Duodenal mucosa (tissue), 2 donors: ENCODE measurements around the gene GPATCH2.

Source experiments
- H3K27ac ChIP-seq: one replicate; pipeline ENCODE4 v1.7.0; 2013; ENCODE audit warnings: low read depth, low read length
- H3K27me3 ChIP-seq, 2 donors: one replicate each; pipeline ENCODE4 v1.7.0; 2013; ENCODE audit warnings: low read length in 2 of 2, control low read depth in 1 of 2; ENCODE audit not compliant: insufficient read depth in 2 of 2, control insufficient read depth in 1 of 2
- H3K36me3 ChIP-seq, 2 donors: one replicate each; pipeline ENCODE4 v1.7.0; 2013; ENCODE audit warnings: low read length in 2 of 2, control low read depth in 1 of 2; ENCODE audit not compliant: insufficient read depth in 2 of 2, control insufficient read depth in 1 of 2
- H3K4me1 ChIP-seq, 2 donors: one replicate each; pipeline ENCODE4 v1.7.0; 2013; ENCODE audit warnings: low read length in 2 of 2, control low read depth in 1 of 2; ENCODE audit not compliant: insufficient read depth in 2 of 2, control insufficient read depth in 1 of 2
- H3K4me3 ChIP-seq, 2 donors: one replicate each; pipeline ENCODE4 v1.7.0; 2013; ENCODE audit warnings: low read length in 2 of 2, low read depth in 1 of 2
- H3K9ac ChIP-seq, 2 donors: one replicate each; pipeline ENCODE4 v1.7.0; 2013; ENCODE audit warnings: low read length in 2 of 2, low read depth in 1 of 2
- H3K9me3 ChIP-seq, 2 donors: one replicate each; pipeline ENCODE4 v1.7.0; 2013; ENCODE audit warnings: low read length in 2 of 2, control low read depth in 1 of 2; ENCODE audit not compliant: control insufficient read depth in 1 of 2

Gene GPATCH2

GRCh38 chr1:217561446-217561845 is 69.4 kb downstream of the GPATCH2 start:
- no peak overlapping the region for H3K9ac ChIP-seq

DNA sequence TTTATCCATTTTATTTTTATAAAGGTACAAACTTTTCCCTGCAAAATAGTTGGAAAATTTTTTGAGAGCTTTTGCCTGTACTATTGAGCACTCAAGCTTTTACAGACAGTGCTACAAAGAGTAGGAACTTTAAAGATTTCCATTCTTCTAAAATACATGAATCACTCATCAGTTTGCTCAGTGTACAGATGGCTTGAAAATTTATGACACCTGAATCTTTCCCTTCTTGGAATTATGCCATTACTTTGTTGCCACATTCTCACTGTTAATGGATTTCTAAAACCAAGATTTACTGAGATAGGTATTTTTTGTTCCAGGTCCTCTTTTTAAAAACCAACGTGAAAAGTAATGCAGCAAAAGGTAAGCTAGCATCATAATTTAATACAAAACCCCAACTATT is 76.0 kb downstream of the GPATCH2 start:
- H3K9ac ChIP-seq, result no peak overlapping the region

More at GRCh38 chr1:217561446-217561845, 69.4 kb downstream of the GPATCH2 start:
- Histone ChIP-seq H3K9me3 (no peaks in the 10 kb centered on the region), H3K4me3 (no peak overlapping the region), H3K4me1 (no peaks in the 10 kb centered on the region), H3K27ac (no peak overlapping the region), H3K27me3 (no peaks in the 10 kb centered on the region), H3K36me3 (no peaks in the 10 kb centered on the region)

DNA sequence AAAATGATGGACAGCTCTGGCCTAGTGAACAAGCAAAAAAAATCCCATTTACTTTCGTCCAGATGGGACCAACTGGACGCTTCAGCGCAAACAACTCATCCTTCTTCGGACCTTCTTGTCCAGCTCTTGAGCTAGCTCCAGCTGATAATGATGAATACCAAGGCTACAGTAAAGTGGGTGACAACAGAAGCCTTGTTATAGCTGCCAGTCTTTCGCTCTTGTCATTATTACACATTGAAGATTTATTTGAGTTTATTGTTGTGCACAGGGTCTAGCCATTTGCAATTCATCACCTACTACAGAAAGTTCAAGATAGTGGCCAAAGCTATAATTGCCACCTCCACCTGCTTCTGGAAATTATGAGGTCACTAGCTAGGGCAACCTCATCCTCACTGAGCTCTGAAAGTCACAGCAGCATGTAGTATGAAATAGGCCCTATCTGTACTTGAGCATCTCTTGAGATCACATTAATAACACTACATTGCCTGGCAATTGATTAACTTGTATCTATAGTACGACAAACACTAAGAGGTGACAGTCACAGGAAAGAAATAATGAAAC is 76.9 kb downstream of the GPATCH2 start:
- Histone ChIP-seq H3K27ac (no peak overlapping the region), H3K9me3 (no peaks in the 10 kb centered on the region), H3K9ac (no peak overlapping the region), H3K4me3 (no peak overlapping the region), H3K36me3 (no peaks in the 10 kb centered on the region), H3K4me1 (no peaks in the 10 kb centered on the region), H3K27me3 (no peaks in the 10 kb centered on the region)

More for the DNA sequence above, 76.0 kb downstream of the GPATCH2 start:
- no peaks in the 10 kb centered on the region for H3K4me1 ChIP-seq
- H3K27me3 ChIP-seq, result no peaks in the 10 kb centered on the region
- no peak overlapping the region for H3K4me3 ChIP-seq
- no peaks in the 10 kb centered on the region for H3K36me3 ChIP-seq
- no peak overlapping the region for H3K27ac ChIP-seq
- no peaks in the 10 kb centered on the region for H3K9me3 ChIP-seq

DNA sequence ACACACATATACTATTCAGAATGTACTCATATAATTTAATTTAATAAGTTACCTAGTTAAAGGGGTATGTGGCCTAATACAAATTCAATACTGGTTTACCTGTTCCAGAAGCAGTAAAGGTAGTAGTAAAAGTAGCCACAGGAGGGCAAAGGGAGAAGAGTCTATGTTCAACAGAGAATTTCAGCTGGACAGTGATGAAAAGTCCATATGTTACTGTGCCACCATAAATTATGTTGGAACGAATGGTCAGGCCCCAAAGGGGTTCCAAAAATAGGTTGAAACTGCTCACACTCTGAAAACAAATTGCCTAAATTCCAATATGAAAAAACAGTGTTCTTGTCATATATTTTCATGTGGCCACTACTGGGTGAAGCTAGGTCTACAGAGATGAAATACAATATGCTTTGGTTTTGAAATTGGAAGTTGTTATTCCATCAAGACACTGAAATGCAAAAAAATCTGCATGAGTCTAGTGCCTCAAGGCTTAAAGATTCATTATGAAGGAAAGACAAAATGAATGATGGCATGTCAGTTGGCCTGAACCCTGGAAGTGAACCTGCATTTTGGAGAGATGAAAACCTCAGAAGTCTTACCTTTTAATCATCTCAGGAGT is 78.4 kb downstream of the GPATCH2 start:
- peaks cover 5 to 8% of the 10 kb centered on the region in 2 donors for H3K9me3 ChIP-seq

GRCh38 chr1:217542837-217543236 is 88.1 kb downstream of the GPATCH2 start:
- Histone ChIP-seq H3K27me3 (no peaks in the 10 kb centered on the region), H3K27ac (no peak overlapping the region), H3K36me3 (no peaks in the 10 kb centered on the region), H3K4me1 (peaks cover 0 to 8% of the 10 kb centered on the region in 2 donors), H3K9ac (no peak overlapping the region), H3K4me3 (no peak overlapping the region), H3K9me3 (peaks cover 4 to 6% of the 10 kb centered on the region in 2 donors)

More for the DNA sequence above, 78.4 kb downstream of the GPATCH2 start:
- H3K36me3 ChIP-seq, result no peaks in the 10 kb centered on the region
- no peaks in the 10 kb centered on the region for H3K4me1 ChIP-seq
- no peak overlapping the region for H3K4me3 ChIP-seq
- no peak overlapping the region for H3K27ac ChIP-seq
- H3K27me3 ChIP-seq, result no peaks in the 10 kb centered on the region
- no peak overlapping the region for H3K9ac ChIP-seq

DNA sequence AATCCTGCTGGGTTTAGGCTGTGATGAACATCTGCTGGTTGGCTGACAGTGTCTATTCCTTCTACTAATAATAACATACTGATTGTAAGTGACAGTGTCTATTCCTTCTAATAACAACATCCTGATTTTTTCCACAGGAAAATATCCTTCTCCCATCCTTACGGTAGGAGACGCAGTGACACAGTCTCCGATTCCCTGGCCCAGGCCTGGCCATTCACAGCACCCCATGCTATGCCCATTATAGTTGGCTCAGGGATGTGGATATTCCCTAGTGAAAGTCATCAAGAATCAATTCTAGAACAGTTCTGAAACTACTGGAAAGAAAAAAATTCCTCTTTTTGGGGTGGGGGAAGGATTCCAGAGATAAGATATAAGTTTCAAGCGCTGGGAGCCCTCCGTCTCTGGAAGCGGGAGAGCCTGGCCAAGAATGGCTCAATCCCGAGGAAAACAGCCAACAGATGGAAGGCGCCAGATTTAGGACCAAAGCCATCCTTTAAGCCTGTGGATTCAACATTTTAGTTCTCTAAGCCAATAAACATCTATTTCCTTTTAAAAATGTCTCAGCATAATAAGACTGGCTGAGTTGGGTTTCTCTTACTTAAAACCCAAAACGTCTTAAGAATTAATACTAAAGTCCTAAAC is 88.6 kb downstream of the GPATCH2 start:
- Histone ChIP-seq H3K9ac (no peak overlapping the region), H3K36me3 (no peaks in the 10 kb centered on the region), H3K9me3 (peaks cover 0 to under 1% of the 10 kb centered on the region in 2 donors), H3K27me3 (no peaks in the 10 kb centered on the region), H3K4me3 (no peak overlapping the region), H3K4me1 (peaks cover 0 to 8% of the 10 kb centered on the region in 2 donors), H3K27ac (no peak overlapping the region)

DNA sequence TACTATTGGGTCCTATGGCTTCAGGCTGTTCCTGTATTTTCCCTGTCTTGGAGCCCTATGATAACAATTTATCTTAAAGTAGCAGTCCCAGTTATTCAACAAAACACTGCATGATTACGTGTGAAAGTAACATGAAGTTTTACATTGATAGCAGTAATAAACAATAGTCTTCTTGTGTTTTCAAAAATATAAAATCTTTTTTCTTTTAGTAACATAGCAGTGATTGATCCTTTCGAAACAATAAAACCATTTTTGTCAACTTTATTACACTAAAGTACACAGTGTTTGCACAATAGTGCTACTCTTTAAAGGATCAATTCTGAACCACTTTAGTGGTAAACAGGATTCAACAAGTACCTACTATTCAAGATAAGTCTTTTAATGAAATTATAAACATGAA is 90.6 kb downstream of the GPATCH2 start:
- H3K9me3 ChIP-seq, result no peaks in the 10 kb centered on the region
- H3K4me1 ChIP-seq, result peaks cover 0 to 8% of the 10 kb centered on the region in 2 donors
- no peaks in the 10 kb centered on the region for H3K27me3 ChIP-seq
- H3K27ac ChIP-seq, result no peak overlapping the region
- H3K4me3 ChIP-seq, result no peak overlapping the region
- H3K36me3 ChIP-seq, result no peaks in the 10 kb centered on the region
- H3K9ac ChIP-seq, result no peak overlapping the region

DNA sequence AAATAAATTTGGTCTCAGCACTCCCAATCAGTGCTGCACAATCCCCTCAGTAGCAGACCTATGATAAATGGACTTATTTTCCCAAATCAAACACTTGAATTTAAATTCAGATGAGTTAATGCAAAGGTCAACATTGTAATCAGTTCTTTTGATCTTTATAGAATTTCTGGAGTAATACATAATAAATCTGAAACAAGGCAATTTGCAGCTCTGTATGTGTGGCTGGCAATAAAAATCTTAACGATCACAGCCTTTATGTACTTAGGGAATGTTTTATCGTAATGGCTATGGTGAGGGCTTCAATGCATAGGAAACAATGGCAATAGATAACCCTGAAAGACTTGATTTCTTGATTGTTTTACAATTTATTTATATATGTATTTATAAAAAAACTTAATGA is 91.4 kb downstream of the GPATCH2 start:
- Histone ChIP-seq H3K9me3 (no peaks in the 10 kb centered on the region), H3K27ac (no peak overlapping the region), H3K4me3 (no peak overlapping the region), H3K36me3 (no peaks in the 10 kb centered on the region), H3K27me3 (no peaks in the 10 kb centered on the region), H3K4me1 (peaks cover 0 to 13% of the 10 kb centered on the region in 2 donors), H3K9ac (no peak overlapping the region)

DNA sequence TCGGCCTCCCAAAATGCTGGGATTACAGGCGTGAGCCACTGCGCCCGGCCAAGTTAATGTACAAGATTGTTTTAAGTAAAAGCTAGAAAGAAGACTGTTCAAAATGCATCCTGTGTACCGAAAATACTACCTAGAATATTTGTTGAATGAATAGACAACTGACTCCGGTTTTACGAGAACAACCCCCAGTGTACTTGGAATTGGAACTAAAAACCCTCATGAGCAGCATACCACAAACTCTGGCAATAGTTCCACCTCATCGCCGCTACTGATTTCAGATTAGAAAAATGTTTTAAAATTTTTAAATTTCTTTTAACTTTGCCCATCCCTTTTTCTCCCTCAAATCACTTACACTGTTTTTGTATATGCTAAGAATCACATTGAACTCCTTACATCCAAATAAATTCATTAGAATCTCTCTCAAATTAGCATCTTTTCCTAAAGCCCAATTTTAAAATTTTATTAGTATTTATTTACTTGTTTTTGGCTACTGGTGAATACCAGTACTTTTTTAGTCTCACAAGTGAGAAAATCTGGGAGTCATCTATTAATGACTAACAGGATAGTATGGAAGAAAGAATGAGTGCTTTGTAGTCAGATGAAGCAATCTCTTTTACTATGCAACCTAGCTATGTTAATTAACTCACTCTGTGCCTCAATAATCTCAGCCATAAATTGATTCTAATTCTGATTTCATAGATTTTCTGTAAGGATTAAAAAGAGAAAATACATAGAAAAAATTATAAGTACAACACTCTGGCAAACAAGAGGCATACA is 95.1 kb downstream of the GPATCH2 start:
- H3K4me1 ChIP-seq, result peaks cover 0 to 9% of the 10 kb centered on the region in 2 donors
- no peaks in the 10 kb centered on the region for H3K36me3 ChIP-seq
- no peaks in the 10 kb centered on the region for H3K9me3 ChIP-seq
- H3K9ac ChIP-seq, result no peak overlapping the region
- no peaks in the 10 kb centered on the region for H3K27me3 ChIP-seq
- H3K27ac ChIP-seq, result no peak overlapping the region
- no peak overlapping the region for H3K4me3 ChIP-seq

GRCh38 chr1:217534566-217534965 is 96.3 kb downstream of the GPATCH2 start:
- no peak overlapping the region for H3K27ac ChIP-seq
- H3K4me1 ChIP-seq, result peaks cover 0 to 6% of the 10 kb centered on the region in 2 donors
- H3K27me3 ChIP-seq, result no peaks in the 10 kb centered on the region
- no peak overlapping the region for H3K4me3 ChIP-seq
- no peak overlapping the region for H3K9ac ChIP-seq
- H3K9me3 ChIP-seq, result no peaks in the 10 kb centered on the region
- no peaks in the 10 kb centered on the region for H3K36me3 ChIP-seq
